IPS-18c (cell line): Measurements from ENCODE around the gene ZSCAN22.

Experiments
- H3K4me3 ChIP-seq: 2 replicates; pipeline ENCODE4 v1.7.0; 2013; ENCODE audit warnings: low read depth, mild to moderate bottlenecking, low read length, moderate library complexity; ENCODE audit not compliant: insufficient read depth
- H3K9me3 ChIP-seq: one replicate; pipeline ENCODE4 v1.6.1; 2013; ENCODE audit warnings: mild to moderate bottlenecking, low read length, moderate library complexity; ENCODE audit not compliant: control insufficient read depth, insufficient read depth

Gene ZSCAN22

DNA sequence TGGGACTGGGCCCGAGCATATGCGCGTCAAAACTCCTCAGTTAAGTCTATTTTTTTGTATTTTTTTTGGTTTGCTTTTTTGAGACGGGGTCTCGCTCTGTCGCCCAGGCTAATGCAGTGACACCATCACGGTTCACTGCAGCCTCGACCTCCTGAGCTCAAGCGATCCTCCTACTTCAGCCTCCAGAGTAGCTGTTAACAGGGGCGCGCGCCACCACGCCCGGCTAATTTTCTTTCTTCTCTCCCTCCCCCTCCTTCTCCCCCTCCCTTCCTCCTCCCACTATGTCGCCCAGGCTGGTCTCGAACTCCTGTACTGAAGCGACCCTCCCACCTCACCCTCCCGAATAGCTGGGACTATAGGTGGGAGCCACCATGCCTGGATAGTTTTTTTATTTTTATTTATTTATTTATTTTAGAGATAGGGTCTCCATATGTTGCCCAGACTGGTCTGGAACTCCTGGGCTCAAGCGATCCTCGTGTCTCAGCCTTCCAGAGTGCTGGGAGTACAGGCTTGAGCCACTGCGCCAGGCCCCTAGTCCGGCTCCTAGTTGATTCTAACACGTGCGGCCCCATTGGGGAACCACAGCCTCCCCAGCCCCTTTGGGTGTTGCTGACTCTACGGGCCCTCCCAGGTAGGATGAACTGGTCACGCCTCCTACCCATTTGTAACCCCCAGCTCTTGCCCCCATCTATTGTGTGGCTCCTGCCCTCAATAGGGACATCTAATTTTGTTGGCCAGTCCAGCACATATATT is 54.8 kb downstream of the ZSCAN22 start:
- Histone ChIP-seq H3K4me3 (peak overlapping the region; percentile 49), H3K9me3 (no peaks in the 10 kb centered on the region)

DNA sequence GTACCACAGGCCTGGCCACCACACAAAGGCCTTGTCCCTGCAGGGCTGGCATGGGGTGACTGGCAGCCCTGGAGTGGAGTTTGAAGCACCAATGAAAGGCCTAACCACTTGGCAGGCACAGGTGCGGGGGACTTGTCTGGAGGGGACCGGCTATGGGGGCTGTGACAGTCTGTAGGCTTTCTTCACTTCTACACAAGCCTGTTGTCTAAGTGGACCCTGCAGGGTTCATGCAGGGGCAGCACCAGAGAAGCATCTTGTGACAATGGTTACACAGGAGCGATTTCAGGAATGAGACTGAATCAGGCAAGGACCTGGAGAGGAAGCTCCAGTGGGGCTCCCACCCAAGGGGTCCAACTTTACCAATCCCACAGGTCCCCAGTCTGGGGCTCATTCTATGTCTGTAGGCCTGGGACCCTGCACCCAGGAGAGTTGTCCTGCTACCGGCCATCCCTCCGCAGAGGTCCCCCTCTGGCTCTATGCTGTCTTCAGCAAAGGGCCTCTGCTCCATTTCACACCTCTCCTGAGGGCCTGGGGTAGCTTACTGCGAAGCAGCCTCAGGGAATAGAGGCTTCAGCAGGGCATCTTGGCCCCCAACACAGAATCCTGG is 56.3 kb downstream of the ZSCAN22 start:
- no peak overlapping the region for H3K4me3 ChIP-seq
- H3K9me3 ChIP-seq = no peaks in the 10 kb centered on the region

DNA sequence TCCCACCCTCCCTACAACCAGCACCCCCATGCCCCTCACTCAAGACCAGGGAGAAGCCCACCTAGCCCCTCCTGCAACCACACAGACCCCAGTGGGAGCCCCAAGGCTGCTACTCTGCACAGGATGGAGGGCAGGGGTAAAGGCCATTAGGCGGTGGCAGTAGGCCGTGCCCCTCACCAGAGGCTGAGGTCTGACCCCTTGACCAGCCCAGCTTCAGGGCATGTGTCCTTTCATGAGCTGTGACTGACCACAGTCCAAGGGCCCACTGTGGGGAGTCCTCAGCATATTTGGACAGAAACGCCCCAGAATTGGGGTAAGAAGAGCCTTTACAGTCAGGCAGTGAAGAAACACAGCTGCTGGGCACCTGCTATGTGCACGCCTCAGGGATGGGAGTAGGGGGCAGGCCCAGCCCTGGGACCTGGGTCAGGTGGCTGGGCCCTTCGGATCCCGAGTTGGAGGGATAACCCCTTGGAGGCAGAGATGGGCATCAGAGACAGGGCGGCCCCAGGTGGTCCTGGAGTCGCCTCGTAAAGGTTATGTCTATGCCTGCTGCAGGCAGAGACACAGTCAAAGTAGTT is 58.6 kb downstream of the ZSCAN22 start:
- H3K4me3 ChIP-seq = peak overlapping the region; percentile 85
- no peaks in the 10 kb centered on the region for H3K9me3 ChIP-seq

DNA sequence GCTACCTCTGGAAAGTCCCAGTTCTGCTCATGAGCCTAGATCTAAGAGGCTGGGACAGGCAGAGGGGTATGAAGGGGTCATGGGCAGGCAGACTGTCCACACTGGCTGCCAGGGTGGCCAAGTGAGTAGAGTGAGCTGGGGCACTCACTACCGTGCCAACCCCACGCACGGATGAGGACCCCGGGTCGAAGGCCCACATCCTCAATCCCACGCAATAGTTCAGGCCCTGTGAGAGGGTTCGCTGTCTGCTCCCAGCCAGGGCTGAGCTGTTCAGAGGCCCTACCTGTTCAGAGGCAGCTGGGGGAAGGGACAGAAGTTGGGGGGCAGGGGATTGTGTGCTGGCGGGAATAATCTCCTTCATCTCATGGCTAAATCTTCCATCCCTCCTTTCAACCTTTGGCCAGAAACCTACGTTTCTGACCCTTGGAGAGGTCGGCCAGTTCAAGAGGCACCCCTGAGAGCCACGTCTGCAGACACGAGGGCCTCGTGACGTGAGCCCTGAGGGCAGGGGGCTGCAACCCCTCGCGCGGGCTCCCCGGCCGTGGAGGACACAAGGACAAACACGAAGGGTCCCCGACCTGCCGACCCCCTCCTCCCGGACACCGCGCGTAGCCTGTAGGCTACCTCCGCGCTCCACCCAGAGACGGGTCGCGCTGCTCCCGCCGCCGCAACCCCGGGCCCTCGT is 59.2 kb downstream of the ZSCAN22 start:
- H3K4me3 ChIP-seq = peak overlapping the region; percentile 85
- no peaks in the 10 kb centered on the region for H3K9me3 ChIP-seq

DNA sequence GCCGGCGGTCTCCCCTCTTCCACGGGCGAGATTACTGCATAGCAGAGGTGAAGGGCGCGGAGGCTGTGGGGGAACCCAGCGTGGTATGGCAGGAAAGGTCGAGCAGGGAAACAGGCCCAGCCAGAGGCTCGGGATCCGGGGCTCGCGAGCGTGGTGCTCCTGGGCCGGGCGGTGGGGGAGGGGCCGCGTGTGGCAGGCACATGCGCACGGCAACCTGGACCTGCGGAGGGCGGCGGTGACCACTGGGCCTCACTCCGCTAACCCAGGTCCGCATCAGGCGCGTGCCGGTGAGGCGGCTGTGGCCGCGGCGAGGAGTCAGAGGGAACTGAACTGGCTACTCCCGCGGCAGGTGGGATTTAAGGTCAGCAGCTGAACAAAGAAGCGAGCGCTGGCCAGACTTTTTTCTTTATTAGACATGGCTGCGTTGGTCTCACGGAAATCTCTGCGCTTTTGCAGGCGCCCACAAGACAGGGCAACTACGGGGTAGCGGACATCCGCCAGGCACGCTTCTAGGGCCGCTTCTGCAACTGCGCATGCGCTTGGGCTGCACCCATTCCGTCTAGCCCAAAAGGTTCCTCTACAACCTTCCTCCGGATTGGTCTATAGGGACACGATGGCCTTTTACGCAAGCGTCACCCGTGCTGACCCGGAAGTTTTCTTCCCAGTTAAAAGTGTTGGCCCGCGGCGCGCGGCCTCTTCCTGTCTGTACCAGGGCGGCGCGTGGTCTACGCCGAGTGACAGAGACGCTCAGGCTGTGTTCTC is 60.0 kb downstream of the ZSCAN22 start, which contains the start of gene RPS5:
Gene RPS5, plus strand, starts transcription at position 694 of the 762 bp plus-strand sequence. CDS start 869 bp downstream, outside the sequence.
- Histone ChIP-seq H3K4me3 (peak within 1 kb of the TSS; percentile 85), H3K9me3 (no peaks in the 10 kb centered on the region)

DNA sequence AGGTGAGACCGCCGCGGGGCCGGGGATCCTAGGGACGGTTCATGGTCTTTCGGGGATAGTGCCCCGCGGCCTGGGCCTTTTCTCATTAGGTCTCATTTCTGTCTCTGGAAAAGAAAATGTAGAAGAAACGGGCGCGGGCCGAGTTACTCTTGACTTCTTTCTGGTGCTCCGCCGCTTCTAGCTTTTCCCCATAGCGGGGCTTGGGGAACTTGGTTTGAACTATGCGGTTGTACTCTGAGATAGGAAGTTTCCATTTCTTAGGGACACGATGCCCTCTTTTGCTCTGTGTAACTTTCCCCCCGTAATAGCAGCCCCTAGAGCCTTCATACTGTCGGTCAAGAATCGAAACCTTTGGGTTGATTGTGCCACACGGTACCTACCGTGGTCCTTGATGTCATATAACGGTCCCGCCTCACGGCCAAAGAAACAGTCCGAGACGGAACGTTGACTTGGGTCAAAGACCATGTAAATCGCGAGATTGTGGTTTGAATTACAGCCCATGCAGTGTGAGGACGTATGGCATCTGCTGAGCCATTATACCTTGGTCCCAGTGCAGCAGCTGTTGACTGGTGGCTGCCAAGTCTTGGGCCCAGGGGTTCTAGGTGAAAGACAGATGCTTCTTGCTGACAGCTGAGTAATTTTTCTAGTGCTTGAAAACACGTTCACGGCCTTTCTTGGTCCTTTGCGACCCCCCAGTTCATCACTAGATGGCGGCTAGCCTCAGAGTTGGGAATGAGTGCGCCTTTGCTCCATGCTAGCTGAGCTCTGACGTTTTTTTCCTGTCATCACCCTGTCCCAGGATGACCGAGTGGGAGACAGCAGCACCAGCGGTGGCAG is 60.8 kb downstream of the ZSCAN22 start:
- Histone ChIP-seq H3K4me3 (peak overlapping the region; percentile 52), H3K9me3 (no peaks in the 10 kb centered on the region)

DNA sequence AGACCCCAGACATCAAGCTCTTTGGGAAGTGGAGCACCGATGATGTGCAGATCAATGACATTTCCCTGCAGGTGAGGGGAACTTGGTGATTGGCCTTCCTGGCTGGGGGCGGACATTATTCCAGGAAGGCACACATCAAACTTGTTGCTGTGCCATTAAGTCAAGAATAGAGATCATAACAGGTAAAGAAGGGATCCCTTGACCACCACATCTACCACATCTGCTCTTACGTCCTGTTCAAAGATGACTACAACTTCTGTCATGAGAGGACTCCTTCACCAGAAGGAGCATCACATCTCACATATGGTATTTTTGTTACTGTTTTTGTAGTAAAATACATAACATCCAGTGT is 61.4 kb downstream of the ZSCAN22 start:
- Histone ChIP-seq H3K4me3 (peak overlapping the region; percentile 52), H3K9me3 (no peaks in the 10 kb centered on the region)
